HG03103 (cell line): ENCODE measurements around the gene LRRN3.
"Not testable (repeated sequence)": the region's sequence is repeated elsewhere in the genome, so short reads cannot be mapped to it uniquely, and the experiment has no call there.

Experiments used
- ATAC-seq: cut with Tn5 transposase; IDR thresholded peaks from one replicate; pipeline ENCODE4 v1.9.1; 2021; ENCODE audit warnings: low read depth; ENCODE audit not compliant: unreplicated experiment

LRRN3 gene

DNA sequence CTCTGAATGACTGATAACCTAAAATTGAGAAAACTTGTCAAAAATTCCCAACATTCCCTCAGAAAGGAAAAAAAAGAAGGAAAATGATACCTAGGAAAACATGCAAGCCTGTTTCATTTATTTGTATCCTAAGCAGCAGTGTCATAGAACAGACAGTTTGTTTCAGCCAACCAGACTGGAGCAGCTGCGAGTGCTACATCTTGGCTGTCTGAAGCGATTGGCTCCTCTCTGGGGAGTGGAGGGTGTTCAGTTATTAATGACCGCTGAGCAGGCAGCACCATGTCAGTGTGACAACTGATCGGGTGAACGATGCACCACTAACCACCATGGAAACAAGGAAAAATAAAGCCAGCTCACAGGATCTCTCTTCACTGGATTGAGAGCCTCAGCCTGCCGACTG, at the start of gene LRRN3:
Gene LRRN3 (plus strand): TSS at position 282 of the 400 bp plus-strand sequence. CDS start 31,646 bp downstream, outside the sequence.
- no peak for ATAC-seq

GRCh38 chr7:111041577-111041976, 49.4 kb upstream of the LRRN3 start:
- ATAC-seq = no peak

DNA sequence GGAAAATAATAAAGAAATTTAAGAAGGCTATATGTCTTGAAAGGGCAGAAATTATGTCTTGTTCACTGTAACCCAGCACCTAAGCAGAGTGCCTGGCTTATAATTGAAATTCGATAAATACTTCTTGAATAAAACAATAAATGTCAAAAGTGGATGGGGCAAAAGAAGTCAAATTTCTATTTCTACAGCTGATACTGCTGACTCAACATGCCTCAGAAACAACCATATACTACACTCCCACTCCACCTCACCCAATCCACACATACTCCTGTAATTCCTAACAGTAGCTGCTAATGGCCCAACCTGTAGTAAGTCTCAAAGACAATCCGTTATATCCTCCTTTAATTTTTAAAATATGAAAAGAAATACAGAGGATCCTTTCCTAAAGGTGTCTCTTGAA, 48.1 kb upstream of the LRRN3 start:
- ATAC-seq = no peak

GRCh38 chr7:111043561-111043960, 47.4 kb upstream of the LRRN3 start:
- ATAC-seq = peak; percentile 52

- ATAC-seq = no peak
Measured at GRCh38 chr7:111045449-111045848, 45.5 kb upstream of the LRRN3 start.

GRCh38 chr7:111047595-111047994, 43.3 kb upstream of the LRRN3 start:
- no peak for ATAC-seq

DNA sequence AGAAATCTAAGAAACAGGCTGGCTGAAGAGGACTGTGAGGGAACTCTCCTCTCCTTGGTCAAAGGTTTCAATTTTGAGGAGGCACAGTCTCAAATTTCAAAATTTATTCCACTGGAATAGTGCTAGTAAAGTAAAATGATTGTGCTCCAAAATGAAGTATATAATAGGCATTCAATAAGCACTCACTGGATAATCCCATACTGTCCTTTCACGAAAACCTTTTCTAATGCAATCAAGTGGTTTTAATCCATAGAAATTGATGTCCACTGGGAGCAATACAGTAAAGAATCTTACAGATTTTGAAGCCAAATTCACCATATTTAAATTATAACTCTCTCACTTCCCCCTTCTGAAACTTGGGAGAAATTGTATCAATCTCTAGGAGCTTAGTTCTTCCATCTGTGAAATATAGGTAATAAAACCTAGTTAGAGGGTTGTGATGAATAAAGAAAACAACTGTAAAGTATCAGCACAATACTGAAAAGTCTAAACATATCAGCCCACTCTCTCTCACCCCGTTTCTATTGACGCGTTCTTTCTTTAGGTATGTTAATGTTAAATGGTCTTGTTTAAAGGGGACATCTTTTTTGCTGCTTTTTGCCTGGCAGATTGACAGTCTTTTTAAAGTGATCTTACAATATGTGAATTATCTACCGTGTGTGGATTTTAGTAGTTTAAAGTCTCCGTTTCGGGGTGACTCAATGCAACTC, 40.8 kb upstream of the LRRN3 start:
- ATAC-seq = no peak

DNA sequence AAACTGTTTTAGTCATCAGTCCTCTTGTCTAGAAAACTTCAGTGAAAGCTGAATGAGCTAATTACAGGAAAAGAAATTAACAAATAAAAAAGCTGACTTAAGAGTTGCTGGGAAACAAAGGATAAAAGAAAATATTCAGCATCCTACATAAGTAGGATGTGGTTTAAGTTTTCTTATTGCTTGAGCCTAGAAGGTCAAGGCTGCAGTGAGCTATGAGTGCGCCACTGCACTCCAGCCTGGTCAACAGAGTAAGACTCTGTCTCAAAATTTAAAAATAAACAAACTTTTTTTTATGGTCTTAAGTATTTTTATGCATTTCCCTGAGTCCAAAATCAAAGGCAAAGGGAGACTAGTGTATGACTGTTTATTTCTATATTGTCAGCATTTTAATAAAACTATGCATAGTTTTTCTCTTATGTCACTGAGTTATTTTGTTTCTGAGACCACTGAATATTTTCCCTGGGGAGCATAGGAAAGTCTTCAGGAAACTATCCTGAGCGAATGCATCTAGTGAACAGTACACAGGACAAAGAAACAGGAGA, 40.0 kb upstream of the LRRN3 start:
- ATAC-seq = no peak

DNA sequence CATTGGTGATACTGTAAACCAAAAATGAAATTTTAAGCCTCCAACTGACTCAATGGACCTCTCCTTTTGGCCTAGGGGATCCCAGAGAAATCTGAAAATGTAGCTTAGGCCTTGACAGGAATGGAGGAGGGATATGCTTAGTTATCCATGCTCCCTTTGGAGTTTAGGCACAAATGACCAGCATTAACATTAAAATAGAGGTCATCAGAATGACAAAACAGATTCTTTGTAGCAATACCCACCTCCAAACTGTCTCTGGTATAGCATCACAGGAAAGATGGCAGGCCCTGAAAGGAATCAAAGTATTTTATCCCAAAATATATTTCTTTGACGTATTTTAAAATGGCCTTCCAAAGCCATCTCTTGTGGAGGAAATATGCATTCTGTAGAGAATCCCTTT, 39.1 kb upstream of the LRRN3 start:
- ATAC-seq = no peak

DNA sequence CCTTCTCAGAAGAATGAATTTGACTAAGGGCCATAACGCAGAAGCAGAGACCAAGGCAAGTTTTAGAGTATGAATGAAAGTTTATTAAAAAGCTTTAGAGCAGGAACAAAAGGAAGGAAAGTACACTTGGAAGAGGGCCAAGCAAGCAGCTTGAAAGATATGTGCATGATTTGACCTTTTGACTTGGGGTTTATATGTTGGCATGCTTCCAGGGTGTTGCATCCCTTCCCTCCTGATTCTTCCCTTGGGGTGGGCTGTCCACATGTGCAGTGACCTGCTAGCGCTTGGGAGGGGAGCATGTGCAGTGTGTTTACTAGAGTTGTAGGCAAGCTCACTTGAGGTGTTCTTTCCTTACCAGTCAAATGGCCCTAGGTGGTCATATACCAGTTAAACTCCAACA, 37.9 kb upstream of the LRRN3 start:
- ATAC-seq = no peak

DNA sequence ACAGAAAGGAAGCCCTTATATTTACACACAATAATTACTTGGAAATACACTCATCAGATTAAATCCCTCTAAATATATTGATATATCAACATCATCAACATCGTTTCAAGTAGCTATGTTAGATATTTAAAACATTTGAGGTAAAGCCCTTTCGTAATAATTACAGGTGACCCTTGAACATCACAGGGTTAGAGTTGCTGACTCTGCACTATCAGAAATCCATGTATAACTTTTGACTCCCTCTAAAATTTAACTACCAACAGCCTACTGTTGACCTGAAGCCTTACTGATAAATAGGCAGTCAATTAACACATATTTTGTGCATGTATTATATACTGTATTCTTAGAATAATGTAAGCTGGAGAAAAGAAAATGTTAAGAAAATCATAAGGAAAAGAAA, 34.6 kb upstream of the LRRN3 start:
- ATAC-seq = no peak

- ATAC-seq = no peak
Measured at GRCh38 chr7:111057066-111057465, 33.9 kb upstream of the LRRN3 start.

- ATAC-seq = no peak
Measured at GRCh38 chr7:111059833-111060232, 31.1 kb upstream of the LRRN3 start.

DNA sequence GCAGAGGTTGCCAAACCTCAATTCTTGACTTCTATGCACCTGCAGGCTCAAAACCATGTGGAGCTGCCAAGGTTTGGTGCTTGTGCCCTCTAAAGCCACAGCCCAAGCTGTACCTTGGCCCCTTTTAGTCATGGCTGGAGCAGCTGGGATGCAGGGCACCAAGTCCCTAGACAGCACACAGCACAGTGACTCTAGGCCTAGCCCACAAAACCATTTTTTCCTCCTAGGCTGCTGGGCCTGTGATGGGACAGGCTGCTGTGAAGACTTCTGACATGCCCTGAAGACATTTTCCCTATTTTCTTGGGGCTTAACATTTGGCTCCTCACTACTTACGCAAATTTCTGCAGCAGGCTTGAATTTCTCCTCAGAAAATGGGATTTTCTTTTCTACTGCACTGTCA, 27.8 kb upstream of the LRRN3 start:
- ATAC-seq = no peak

DNA sequence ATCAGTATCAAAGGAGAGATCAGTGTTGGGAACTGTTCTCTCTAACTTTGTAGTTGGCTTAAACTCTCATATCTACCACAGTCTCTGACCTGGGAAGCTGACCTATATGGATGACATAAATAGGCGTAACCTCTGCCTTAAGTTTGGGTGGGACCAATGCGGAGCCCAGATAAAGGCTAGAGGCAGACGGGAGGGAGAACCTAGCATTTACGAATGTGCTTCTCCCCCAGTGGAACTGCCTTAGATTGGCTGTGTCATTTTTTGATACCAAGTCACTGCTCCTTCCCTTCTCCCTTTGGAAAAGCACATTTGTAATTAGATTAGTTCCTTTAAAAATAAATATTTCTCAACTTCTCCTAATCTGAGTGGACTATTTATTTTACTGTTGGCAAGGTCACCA, 23.7 kb upstream of the LRRN3 start:
- ATAC-seq = no peak

DNA sequence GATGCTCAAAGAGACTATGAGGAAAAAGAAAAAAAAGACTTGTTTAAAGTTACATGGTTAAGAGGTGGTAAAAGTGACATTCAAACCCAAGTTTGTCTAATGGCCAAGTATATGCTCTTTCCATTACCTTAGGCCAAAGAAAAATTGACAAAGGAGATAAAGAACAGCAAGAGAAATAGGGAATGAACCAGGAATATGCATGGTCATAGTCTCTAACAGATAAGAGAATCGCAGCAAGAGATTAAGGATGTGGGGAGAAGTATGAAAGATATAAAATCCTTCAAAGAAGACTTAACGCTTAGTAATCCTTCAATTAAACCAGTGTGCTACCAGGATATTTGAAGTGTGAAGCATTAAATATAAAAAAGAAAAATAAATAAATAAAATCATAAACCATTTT, 23.2 kb upstream of the LRRN3 start:
- ATAC-seq = no peak

DNA sequence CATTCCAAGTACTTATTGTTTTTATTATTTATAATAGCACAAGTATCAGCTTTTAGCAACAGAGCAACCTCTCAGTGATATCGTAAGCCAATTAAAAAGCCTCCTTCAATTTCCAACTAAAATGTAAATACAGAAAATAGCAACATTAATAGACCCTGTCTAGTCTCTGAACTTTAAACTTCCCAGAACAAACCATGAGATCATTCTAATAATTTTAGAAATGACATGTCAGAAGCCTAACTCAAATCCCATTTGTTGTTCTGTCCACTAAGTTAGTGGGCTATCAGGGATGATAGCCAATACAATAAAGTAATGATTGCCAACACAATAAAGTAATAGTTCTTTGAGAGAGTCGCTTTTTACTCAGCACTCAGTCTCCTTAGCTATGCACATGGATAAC, 22.3 kb upstream of the LRRN3 start:
- no peak for ATAC-seq

GRCh38 chr7:111071556-111071955, 19.4 kb upstream of the LRRN3 start:
- no peak for ATAC-seq

DNA sequence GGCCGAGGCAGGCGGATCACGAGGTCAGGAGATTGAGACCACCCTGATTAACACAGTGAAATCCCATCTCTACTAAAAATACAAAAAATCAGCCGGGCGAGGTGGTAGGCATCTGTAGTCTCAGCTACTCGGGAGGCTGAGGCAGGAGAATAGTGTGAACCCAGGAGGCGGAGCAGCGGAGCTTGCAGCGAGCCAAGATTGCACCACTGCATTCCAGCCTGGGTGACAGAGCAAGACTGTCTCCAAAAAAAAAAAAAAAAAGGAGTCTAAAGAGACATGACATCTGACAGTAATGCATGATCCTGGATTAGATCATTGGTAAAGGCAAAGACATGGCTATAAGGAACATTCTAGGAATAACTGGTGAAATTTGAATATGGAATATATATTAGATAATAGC, 18.3 kb upstream of the LRRN3 start:
- ATAC-seq = not testable (repeated sequence)

- ATAC-seq = no peak
Measured at GRCh38 chr7:111074071-111074747, 16.7 kb upstream of the LRRN3 start.

DNA sequence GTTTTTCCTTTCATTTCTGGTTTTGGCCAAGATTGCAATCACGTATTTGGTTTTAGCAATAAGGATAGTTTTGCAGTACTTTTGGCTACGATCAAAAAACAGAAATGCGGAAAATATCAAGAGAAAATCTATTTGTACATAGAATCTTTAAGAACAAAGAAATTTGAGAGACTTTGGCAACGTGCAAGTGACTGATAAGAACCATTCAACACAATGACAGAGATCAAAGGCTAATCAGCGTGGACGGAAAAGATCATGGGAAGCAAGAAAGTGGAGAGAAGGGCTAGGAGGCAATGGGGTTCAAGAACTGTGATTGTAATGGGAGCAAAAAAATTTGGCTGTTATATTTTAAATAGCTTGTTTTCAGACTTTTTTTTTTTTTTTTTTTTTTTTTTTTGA, 16.2 kb upstream of the LRRN3 start:
- no peak for ATAC-seq

DNA sequence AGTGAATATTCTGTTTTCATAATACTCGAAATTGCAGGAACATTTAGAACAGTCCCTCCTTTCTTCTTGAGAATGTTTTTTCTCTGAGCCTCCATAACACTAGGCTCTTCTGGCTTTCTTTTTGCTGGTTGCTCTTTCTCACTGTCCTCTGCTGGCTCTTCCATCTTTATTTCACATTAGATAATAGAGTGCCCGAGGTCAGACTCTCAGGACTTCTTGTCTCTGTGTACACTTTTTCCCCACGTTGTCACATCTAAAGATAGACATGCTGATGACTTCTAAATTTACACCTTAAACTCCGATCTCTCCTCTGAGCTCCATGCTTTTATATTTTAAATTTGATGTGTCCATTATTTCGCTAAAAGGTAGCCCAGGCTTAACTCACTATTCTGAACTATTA, 15.4 kb upstream of the LRRN3 start:
- ATAC-seq = no peak
